Immature natural killer cell (primary cell): ENCODE measurements around the gene PLA2G4D. TPM values are rescaled to one million over a fixed set of nuclear protein-coding genes. Genes with fewer than 3 reads are reported as not detected.

Source experiments
- DNase-seq, 3 donors: peaks; one replicate each; pipeline ENCODE4 v3.0.0; 2022; ENCODE audit warnings: mixed read lengths in 1 of 3
- H3K27ac Mint-ChIP-seq, 6 donors: one replicate each; pipeline ENCODE4 v1.8.0; 2020; ENCODE audit warnings: mixed read lengths in 6 of 6, mild to moderate bottlenecking in 5 of 6, inconsistent platforms in 4 of 6, moderate library complexity in 3 of 6
- H3K27me3 Mint-ChIP-seq, 3 donors: one replicate each; pipeline ENCODE4 v1.8.0; 2020 to 2021; ENCODE audit warnings: low read depth in 3 of 3, mild to moderate bottlenecking in 3 of 3, mixed read lengths in 3 of 3, moderate library complexity in 3 of 3, inconsistent platforms in 1 of 3
- H3K36me3 Mint-ChIP-seq, 3 donors: one replicate each; pipeline ENCODE4 v1.8.0; 2020; ENCODE audit warnings: mixed read lengths in 3 of 3, inconsistent platforms in 2 of 3, mild to moderate bottlenecking in 2 of 3
- H3K4me1 Mint-ChIP-seq, 2 donors: one replicate each; pipeline ENCODE4 v1.8.0; 2020; ENCODE audit warnings: inconsistent platforms in 2 of 2, mild to moderate bottlenecking in 2 of 2, mixed read lengths in 2 of 2, moderate library complexity in 1 of 2
- H3K4me3 Mint-ChIP-seq, 5 donors: one replicate each; pipeline ENCODE4 v1.8.0; 2020; ENCODE audit warnings: mild to moderate bottlenecking in 5 of 5, mixed read lengths in 5 of 5, inconsistent platforms in 3 of 5, moderate library complexity in 3 of 5
- H3K9me3 Mint-ChIP-seq, 6 donors: one replicate each; pipeline ENCODE4 v1.8.0; 2020; ENCODE audit warnings: mild to moderate bottlenecking in 6 of 6, mixed read lengths in 6 of 6, inconsistent platforms in 4 of 6, moderate library complexity in 3 of 6
- polyA plus RNA-seq, 3 donors: library from polyadenylated mRNA; unstranded; fragments of 300-500 nt; fragmentation: Illumina TruSeq; gene quantifications; one replicate each; pipeline ENCODE4 v1.2.3, GENCODE V29; 2021

PLA2G4D gene
- polyA plus RNA-seq, 3 donors from 2014 or later = not detected

DNA sequence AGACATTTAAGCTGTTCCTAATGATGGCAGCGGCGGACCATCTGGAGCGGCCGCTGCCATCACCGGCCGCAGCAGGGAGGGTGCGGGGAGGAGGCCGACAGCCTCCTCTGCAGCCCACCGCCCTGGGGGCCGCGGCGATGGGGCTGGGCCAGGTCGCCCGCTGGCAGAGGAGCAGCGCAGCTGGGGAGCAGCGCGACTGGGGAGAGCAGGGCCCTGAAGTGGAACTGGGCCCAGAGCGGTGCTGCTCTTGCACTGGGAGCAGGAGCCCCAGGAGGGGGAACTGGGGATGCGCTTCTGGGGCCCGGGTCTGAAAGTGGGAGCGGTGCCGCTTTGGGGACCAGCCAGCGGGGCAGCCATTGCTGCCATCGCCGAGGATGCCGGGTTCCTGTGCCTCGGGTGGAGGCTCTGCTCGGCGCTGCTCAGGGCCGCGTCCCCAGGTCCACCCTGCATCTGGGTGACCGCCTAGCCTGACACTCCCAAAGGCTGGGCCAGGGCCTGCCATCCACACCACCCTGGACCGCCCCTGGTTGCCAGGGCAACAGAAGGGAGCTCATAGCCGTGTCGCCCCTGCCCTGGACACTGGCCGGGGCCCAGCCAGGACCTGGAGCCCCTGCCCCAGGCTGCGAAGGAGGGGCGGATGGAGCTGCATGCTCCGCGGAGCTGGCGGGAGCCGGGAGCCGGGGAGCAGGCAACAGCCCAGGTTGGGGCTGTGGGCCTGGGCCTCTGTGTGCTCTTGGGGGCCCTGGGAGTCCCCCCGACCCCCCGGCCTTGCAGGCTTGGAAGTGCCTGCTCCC is 58.1 kb downstream of the PLA2G4D start:
- Mint-ChIP-seq H3K27me3 (peaks cover 0 to 5% (median 2%) of the 10 kb centered on the region in 3 donors), H3K4me1 (no peaks in the 10 kb centered on the region), H3K36me3 (no peaks in the 10 kb centered on the region), H3K4me3 (no peak overlapping the region), H3K27ac (no peak overlapping the region), H3K9me3 (no peaks in the 10 kb centered on the region)
- no peak for DNase-seq

DNA sequence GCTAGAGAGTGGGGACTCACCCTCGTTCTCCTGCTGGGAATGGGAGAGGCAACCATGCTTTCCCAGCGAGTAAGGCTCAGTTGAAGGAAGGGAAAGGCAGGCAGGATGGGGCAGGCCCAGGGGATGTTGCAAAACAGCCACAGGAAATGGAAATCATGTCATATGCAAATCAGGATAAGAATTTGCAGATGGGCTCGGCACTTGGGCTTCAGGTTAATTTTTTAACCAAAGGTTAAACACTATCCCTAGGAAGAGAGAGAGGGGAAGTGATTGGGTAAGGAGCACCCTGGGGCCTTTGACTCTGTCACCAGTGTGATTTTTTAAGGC is 59.0 kb downstream of the PLA2G4D start:
- Mint-ChIP-seq H3K4me3 (no peak overlapping the region), H3K4me1 (no peaks in the 10 kb centered on the region), H3K27ac (no peak overlapping the region), H3K27me3 (peaks cover 0 to 7% (median 4%) of the 10 kb centered on the region in 3 donors), H3K9me3 (no peaks in the 10 kb centered on the region), H3K36me3 (no peaks in the 10 kb centered on the region)
- no peak for DNase-seq

- H3K9me3 Mint-ChIP-seq = no peaks in the 10 kb centered on the region
- H3K27ac Mint-ChIP-seq = no peak overlapping the region
- H3K36me3 Mint-ChIP-seq = no peaks in the 10 kb centered on the region
Measured at GRCh38 chr15:42034628-42035434, 59.5 kb downstream of the PLA2G4D start.

GRCh38 chr15:42033214-42033873 is 61.0 kb downstream of the PLA2G4D start:
- peaks cover 0 to 8% (median 7%) of the 10 kb centered on the region in 3 donors for H3K27me3 Mint-ChIP-seq
- no peak for DNase-seq
- H3K4me3 Mint-ChIP-seq = no peak overlapping the region
- no peaks in the 10 kb centered on the region for H3K36me3 Mint-ChIP-seq
- no peaks in the 10 kb centered on the region for H3K4me1 Mint-ChIP-seq
- H3K9me3 Mint-ChIP-seq = no peaks in the 10 kb centered on the region
- H3K27ac Mint-ChIP-seq = no peak overlapping the region

More at GRCh38 chr15:42034628-42035434, 59.5 kb downstream of the PLA2G4D start:
- H3K27me3 Mint-ChIP-seq = peaks cover 0 to 8% (median 6%) of the 10 kb centered on the region in 3 donors
- H3K4me1 Mint-ChIP-seq = no peaks in the 10 kb centered on the region
- DNase-seq = no peak
- H3K4me3 Mint-ChIP-seq = no peak overlapping the region

DNA sequence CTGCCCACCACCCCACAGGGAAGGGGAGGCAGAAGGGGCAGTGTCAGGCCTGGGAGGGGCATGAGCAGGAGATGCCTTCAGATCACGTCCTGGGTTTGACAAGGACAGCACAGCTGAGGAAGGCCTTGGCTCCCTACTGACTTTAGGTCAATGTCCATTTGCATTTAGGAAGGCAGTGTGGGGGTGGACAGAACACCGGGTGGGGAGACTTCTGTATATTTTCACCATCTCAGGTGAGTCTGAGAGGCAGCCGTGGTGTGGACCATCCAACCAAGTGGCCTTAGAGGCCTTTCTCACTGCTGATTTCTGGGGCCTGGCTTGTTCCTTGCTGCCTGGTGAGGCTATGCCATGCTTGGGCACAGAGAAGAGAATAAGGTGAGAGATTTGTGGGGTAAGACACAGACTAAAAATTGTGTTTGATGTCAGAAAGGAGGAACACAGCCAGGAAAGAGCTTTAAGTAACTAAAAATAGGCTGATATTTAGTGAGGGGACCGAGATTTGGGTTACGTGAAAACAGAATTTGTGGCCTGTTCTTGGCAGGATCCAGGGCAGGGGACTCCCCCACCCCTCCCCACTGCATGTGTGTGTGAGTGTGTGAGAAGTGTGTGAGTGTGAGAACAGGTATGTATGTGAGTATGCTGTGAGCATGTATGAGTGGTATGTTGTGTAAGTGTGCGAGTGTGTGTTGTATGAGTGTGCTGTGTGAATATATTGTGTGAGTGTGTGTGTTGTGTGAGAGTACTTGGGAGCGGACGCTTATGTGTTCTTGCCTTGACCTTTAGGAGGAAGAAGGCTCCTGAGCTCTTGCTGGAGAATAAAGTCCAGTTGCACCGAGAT is 61.8 kb downstream of the PLA2G4D start:
- H3K4me1 Mint-ChIP-seq = no peaks in the 10 kb centered on the region
- peaks cover 0 to 10% (median 7%) of the 10 kb centered on the region in 3 donors for H3K27me3 Mint-ChIP-seq
- H3K9me3 Mint-ChIP-seq = no peaks in the 10 kb centered on the region
- no peak overlapping the region for H3K27ac Mint-ChIP-seq
- no peak for DNase-seq
- no peak overlapping the region for H3K4me3 Mint-ChIP-seq
- no peaks in the 10 kb centered on the region for H3K36me3 Mint-ChIP-seq

DNA sequence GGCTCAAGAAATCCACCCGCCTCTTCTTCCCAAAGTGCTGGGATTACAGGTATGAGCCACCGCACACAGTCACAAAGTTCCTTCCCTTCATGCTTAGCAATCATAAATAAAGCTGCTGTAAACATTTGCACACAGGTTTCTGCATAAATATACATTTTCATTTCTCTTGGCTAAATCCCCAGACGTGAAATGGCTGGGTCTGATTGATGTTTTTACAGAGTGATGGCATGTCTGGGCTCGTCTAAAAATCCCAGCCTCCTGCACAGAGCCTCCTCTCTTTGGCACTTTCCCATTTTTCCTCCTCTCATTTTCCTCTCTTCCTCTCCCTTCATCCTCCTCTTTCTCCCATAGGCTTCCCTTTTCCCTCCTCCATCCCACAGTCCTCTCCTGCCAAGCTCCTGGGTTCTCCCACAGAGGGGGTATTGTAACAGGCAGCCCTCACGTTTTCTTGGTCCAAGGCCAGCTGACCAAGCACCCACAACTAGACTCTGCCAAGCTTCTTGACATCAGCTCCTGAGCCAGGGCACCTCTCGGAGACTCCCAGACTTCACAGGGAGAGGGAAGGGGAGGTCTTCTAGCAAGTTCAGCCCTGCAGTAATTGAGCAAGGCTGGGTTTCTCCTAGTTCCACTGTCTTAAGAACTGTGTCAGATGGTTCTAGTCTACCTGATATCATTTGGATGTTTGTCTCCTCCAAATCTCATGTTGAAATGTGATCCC is 63.0 kb downstream of the PLA2G4D start:
- H3K4me1 Mint-ChIP-seq = no peaks in the 10 kb centered on the region
- H3K27ac Mint-ChIP-seq = no peak overlapping the region
- H3K27me3 Mint-ChIP-seq = peaks cover 0 to 15% (median 7%) of the 10 kb centered on the region in 3 donors

GRCh38 chr15:42027521-42027920 is 66.8 kb downstream of the PLA2G4D start:
- H3K36me3 Mint-ChIP-seq = no peaks in the 10 kb centered on the region
- H3K27me3 Mint-ChIP-seq = peaks cover 0 to 13% (median 9%) of the 10 kb centered on the region in 3 donors
- no peaks in the 10 kb centered on the region for H3K4me1 Mint-ChIP-seq
- no peak overlapping the region for H3K27ac Mint-ChIP-seq
- DNase-seq = no peak
- no peaks in the 10 kb centered on the region for H3K9me3 Mint-ChIP-seq
- H3K4me3 Mint-ChIP-seq = no peak overlapping the region

More for the DNA sequence above, 63.0 kb downstream of the PLA2G4D start:
- H3K4me3 Mint-ChIP-seq = no peak overlapping the region
- no peaks in the 10 kb centered on the region for H3K36me3 Mint-ChIP-seq
- DNase-seq = no peak
- H3K9me3 Mint-ChIP-seq = no peaks in the 10 kb centered on the region

- DNase-seq = no peak
- H3K4me1 Mint-ChIP-seq = no peaks in the 10 kb centered on the region
- H3K27ac Mint-ChIP-seq = no peak overlapping the region
- no peaks in the 10 kb centered on the region for H3K9me3 Mint-ChIP-seq
- peaks cover 0 to 7% (median 2%) of the 10 kb centered on the region in 3 donors for H3K27me3 Mint-ChIP-seq
- no peaks in the 10 kb centered on the region for H3K36me3 Mint-ChIP-seq
- H3K4me3 Mint-ChIP-seq = no peak overlapping the region
Measured at GRCh38 chr15:42024303-42024702, 70.1 kb downstream of the PLA2G4D start.

DNA sequence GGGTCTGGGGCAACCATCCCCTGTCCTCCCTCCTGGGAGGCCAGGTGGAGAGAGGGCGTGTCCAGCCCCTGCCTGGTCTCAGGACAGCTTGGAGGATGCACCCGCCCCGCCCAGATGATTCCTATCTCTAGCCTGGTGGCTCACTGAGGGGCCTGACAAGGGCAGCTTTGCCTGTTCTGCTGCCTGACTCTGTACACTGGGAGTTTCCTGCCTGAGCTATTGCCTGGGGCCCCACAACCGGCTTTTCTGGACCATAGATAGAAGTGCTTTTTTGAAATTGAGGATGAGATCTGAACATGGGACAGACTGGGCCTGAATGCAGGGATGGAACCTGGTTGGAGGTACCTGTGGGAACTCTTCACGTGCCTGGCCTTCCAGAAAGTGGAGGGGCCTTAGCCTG is 72.8 kb downstream of the PLA2G4D start:
- H3K27me3 Mint-ChIP-seq = peaks cover 0 to 5% (median 0%) of the 10 kb centered on the region in 3 donors
- H3K27ac Mint-ChIP-seq = no peak overlapping the region
- no peak overlapping the region for H3K4me3 Mint-ChIP-seq
- no peaks in the 10 kb centered on the region for H3K4me1 Mint-ChIP-seq
- no peak for DNase-seq
- H3K36me3 Mint-ChIP-seq = no peaks in the 10 kb centered on the region
- no peaks in the 10 kb centered on the region for H3K9me3 Mint-ChIP-seq

- no peak for DNase-seq
- Mint-ChIP-seq H3K27ac (no peak within 1 kb of the TSS), H3K27me3 (peaks cover 0 to 5% (median 0%) of the 10 kb centered on the region in 3 donors), H3K9me3 (no peaks in the 10 kb centered on the region), H3K36me3 (no peaks in the 10 kb centered on the region), H3K4me1 (no peaks in the 10 kb centered on the region), H3K4me3 (no peak within 1 kb of the TSS)
Measured at GRCh38 chr15:42020713-42021273, 73.6 kb downstream of the PLA2G4D start, which contains the start of gene PLA2G4E. Gene PLA2G4E, minus strand, starts transcription at chr15:42021042. Its CDS starts 12 bp downstream, at chr15:42021030.

GRCh38 chr15:42018306-42019224 is 75.8 kb downstream of the PLA2G4D start:
- DNase-seq = no peak
- H3K4me3 Mint-ChIP-seq = no peak overlapping the region
- no peaks in the 10 kb centered on the region for H3K9me3 Mint-ChIP-seq
- H3K4me1 Mint-ChIP-seq = no peaks in the 10 kb centered on the region
- no peaks in the 10 kb centered on the region for H3K36me3 Mint-ChIP-seq
- no peak overlapping the region for H3K27ac Mint-ChIP-seq
- peaks cover 0 to 4% (median 4%) of the 10 kb centered on the region in 3 donors for H3K27me3 Mint-ChIP-seq
